ENCODE data around the gene FIGNL2.

Gene FIGNL2

DNA sequence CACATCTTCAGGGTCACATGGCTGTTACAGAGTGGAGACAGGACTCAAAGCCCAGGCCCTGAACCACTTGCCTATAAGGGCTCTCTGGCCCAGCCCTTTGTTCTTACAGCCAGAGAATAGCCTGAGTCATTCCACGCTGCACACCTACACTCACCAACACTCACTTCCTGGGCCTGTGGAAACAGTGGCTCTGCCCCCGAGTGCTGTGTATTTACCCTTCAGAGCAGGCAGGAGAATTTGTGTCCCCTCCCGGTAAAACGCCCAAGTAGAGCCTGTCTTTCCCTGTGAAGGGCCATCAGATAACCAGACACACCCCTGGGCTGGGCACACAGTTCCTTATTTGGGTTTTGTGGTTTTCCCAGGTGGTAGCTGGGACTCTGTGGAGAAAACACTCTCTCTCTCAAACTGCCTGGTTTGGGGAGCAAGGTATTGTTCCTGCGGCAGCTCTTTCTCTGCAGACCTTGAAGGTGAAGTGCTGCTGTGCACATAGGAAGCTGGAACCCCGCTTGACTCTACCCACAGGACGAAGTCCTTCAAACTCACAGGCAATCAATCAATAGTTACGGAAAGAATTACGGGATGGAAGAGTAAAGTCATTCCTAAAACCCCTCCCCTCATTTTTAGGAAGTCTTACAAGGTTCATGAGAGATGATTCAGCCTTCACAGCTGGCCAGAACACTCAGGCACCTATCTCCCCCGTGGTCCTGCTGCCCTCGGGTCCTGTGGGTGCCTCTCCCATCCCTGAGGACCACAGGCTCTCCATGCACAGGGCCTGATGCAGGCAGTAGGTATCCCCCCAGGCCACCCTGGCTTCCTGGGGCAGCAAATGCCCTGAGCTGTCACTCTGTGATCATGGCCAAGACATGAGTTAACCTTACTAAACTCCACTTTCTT lies 20.3 kb downstream of the FIGNL2 start:
- no peak overlapping the region for H3K4me3 Mint-ChIP-seq
- H3K27ac Mint-ChIP-seq, result no peak overlapping the region
- H3K27me3 Mint-ChIP-seq, result peaks cover 23% of the 10 kb centered on the region
- DNase-seq (ENCODE audit: low spot score in 2 of 2) (no peak), ATAC-seq (ENCODE audit: low read depth) (peak; percentile 21)
- H3K4me1 Mint-ChIP-seq, result peaks cover 19% of the 10 kb centered on the region
- H3K36me3 Mint-ChIP-seq, result no peaks in the 10 kb centered on the region
- no peaks in the 10 kb centered on the region for H3K9me3 Mint-ChIP-seq

DNA sequence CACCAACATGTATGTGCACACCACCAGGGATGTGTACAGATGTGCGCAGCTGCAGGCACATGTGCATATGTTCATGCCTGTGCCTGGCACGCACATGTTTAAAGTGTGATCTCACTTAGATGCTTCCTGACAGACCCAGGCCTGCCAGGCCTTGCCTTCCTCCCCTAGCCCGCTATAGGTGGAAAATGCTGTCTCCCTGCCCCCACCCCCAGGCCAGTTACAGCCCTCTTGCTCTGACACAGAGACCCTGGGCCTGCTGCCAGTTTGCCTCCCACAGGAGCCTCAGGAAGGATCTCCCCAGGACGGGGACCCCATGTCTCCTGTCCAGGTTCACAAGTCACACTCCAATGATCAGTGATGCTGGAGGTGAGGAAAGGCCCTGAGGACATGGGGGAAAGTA lies 21.6 kb downstream of the FIGNL2 start:
- Mint-ChIP-seq H3K36me3 (no peaks in the 10 kb centered on the region), H3K27ac (no peak overlapping the region), H3K27me3 (peaks cover 17% of the 10 kb centered on the region), H3K9me3 (no peaks in the 10 kb centered on the region), H3K4me1 (peaks cover 10% of the 10 kb centered on the region), H3K4me3 (no peak overlapping the region)
- ATAC-seq (ENCODE audit: low read depth) (no peak), DNase-seq (ENCODE audit: low spot score in 2 of 2) (no peak)

DNA sequence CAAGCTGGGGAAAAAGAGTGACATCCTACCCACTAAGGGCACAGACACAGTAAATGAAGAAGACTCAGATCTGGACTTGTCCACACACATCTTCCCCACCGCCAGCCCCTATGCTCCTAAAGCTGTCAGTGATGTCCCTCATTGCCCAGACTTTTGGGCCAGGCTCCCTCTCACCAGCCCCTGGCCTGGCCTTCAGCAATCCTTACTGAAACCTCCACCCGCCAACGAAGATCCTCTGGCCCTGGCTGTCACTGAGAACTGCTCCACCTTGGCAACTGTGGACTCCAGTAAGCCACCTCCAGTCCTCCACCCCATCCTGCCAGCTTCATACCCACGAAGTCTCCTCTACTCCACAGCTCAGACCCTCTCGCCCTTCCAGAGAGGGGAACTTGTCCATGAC lies 23.3 kb downstream of the FIGNL2 start:
- H3K4me3 Mint-ChIP-seq, result no peak overlapping the region
- no peak for DNase-seq (ENCODE audit: low spot score in 2 of 2)
- no peak overlapping the region for H3K27ac Mint-ChIP-seq
- no peaks in the 10 kb centered on the region for H3K36me3 Mint-ChIP-seq
- peaks cover 10% of the 10 kb centered on the region for H3K4me1 Mint-ChIP-seq
- H3K9me3 Mint-ChIP-seq, result no peaks in the 10 kb centered on the region
- H3K27me3 Mint-ChIP-seq, result peaks cover 17% of the 10 kb centered on the region
- no peak for ATAC-seq (ENCODE audit: low read depth)

DNA sequence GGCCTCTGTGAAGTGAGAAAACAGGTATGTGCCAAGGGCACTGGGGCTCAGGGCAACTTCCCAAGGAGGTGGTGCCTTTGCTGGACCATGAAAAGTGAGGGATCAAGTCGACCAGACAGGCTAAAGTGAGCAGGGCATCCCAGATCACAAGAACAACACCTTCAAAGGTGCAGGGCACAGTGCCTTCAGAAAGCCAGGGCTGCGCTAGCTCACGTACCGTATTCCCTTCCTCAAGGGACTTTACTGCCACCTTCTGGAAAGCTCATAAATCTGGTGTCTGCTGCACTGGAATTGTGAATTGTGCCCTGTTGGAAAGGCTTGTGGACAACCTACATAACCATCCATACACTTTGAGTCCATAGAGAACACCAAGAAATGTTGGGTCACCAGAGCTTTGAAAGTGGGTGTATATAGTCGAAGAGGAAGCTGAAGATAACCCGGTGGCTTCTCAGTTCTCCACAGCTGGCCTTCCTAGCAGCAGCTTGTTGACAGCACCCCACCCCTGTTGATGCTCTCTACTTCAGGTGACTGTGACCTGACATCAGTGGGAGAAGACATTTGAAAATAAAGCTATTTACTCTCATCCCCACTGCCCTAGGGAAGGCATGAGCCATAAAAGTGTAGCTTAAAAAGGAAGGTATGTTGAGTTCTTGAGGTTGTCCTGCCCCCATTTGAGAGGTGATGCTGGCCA lies 24.5 kb downstream of the FIGNL2 start:
- DNase-seq (ENCODE audit: low spot score in 2 of 2), result no peak
- Mint-ChIP-seq H3K9me3 (no peaks in the 10 kb centered on the region), H3K36me3 (no peaks in the 10 kb centered on the region), H3K4me1 (peaks cover 14% of the 10 kb centered on the region), H3K27ac (no peak overlapping the region), H3K4me3 (no peak overlapping the region), H3K27me3 (peaks cover 16% of the 10 kb centered on the region)
- no peak for ATAC-seq (ENCODE audit: low read depth)

DNA sequence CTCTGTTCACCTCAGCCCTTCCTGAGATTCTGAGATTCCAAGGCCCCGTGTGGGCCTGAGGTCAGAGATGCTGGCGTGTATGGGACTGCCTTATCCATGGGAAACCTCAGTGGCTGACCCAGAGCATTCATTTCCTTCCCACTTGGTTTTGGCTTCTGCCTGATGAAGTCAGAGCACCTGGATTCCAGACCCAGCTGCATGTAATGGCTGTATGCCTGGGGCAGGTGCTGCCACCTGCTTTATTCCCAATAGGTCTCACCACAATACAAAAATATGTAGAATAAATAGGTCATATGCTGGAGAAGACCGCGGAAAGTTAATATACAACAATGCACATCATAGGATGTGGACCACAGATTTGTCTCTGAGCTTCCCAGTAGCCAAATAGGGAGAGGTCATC lies 25.6 kb downstream of the FIGNL2 start:
- Mint-ChIP-seq H3K4me3 (no peak overlapping the region), H3K27me3 (peaks cover 17% of the 10 kb centered on the region), H3K4me1 (peaks cover 7% of the 10 kb centered on the region), H3K27ac (no peak overlapping the region), H3K36me3 (no peaks in the 10 kb centered on the region), H3K9me3 (no peaks in the 10 kb centered on the region)
- DNase-seq (ENCODE audit: low spot score in 2 of 2), result no peak
- ATAC-seq (ENCODE audit: low read depth), result no peak

DNA sequence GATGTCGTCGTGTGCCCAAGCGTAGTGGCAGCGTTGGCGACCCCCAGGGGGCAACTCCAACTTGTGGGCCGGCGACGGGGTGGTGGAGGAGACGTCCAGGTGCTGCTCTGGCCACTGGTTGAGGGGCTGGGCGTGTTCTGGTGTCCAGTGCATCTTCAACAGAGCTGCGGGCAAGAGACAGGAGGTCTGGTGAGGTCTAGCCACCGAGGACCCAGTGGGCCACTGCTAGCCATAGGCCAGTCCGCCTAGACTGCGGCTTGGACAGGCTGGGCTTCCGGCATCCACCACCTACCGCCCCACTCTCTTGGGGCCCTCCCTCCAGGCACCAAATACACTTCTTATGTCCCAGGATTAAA lies 26.3 kb downstream of the FIGNL2 start:
- Mint-ChIP-seq H3K27me3 (peaks cover 22% of the 10 kb centered on the region), H3K4me3 (peak overlapping the region; percentile 14), H3K9me3 (no peaks in the 10 kb centered on the region), H3K36me3 (no peaks in the 10 kb centered on the region), H3K4me1 (peaks cover 4% of the 10 kb centered on the region), H3K27ac (no peak overlapping the region)
- no peak for DNase-seq (ENCODE audit: low spot score in 2 of 2)
- no peak for ATAC-seq (ENCODE audit: low read depth)

DNA sequence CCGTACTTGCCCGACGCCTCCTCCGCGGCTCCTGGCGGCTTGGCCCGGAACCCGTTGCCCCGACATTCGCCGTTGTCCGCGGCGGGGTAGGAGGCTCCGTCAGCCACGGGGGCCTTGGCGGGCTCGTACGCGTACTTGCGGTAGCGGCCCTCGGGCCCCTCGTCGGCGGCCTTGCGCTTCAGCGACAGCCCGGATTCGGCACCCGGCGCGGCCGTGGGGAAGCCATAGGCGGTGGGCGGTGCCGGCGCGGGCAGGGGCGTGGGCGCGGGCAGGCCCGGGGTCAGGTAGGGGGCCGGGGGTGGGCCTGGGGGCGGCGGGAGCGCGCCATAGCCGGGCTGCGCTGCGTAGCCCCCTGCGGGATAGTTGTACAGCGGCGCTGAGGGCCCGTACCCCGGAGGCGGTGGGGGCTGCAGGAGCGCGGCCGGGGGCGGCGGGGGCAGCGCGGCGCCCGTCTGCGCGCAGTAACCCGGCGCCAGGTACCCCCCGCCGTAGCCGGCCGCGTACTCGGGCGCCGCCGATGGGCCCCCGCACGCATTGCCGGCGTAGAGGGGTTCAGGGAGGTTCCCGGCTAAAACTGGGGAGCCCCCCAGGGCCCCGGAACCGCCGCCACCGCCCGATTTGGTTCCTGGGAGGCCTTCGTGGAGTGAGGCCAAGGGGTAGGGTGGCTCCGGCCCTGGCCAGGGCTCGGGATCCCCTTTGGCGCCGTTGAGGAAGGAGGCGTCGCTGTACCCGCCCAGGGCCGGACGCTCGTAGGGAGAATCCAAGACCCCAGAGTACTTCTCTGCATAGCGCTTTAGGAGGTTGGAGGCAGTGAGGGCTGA lies 26.9 kb downstream of the FIGNL2 start:
- H3K4me1 Mint-ChIP-seq, result peaks cover 4% of the 10 kb centered on the region
- H3K27me3 Mint-ChIP-seq, result peaks cover 25% of the 10 kb centered on the region
- no peaks in the 10 kb centered on the region for H3K9me3 Mint-ChIP-seq
- H3K36me3 Mint-ChIP-seq, result no peaks in the 10 kb centered on the region
- DNase-seq (ENCODE audit: low spot score in 2 of 2) (no peak), ATAC-seq (ENCODE audit: low read depth) (peak; percentile 13)
- H3K4me3 Mint-ChIP-seq, result peak overlapping the region; percentile 39
- no peak overlapping the region for H3K27ac Mint-ChIP-seq

DNA sequence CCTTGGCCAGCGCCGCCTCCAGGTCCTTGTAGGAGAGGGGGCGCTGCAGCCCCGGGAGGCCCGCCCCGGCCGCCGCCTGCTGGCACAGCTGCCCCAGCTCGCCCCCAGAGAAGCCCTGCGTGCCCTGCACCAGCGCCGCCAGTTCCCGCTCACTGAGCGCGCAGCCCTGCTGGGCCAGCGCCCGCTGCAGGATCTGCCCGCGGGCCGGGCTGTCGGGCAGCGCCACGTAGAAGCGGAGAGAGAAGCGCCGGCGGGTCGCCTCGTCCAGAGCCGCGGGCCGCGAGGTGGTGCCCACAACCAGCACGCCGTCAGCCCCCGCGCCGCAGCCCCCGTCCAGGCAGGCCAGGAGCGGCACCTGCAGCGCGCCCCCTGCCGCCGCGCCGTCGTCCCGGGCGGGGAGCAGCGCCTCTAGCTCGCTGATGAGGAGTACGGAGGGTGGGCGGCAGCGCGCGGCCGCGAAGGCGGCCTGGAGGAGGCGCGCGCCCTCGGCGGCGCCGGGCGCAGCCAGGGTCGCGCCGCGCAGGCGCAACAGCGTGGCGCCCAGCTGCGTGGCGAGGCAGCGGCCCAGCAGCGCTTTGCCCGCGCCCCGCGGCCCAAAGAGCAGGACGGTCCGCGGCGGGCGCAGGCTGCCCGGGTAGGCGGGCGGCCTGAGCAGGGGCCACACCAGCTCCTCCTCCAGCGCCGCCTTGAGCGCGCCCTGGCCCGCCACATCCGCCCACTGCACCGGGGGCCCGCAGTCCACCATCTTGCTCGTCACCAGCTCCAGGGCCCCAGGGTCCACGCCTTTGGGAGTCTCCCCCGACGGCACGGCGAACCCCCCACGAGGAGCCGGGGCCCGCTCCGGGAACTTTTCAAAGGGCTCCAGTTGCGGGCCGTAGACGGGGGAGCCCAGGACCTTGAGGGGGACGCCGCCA lies 27.7 kb downstream of the FIGNL2 start:
- no peaks in the 10 kb centered on the region for H3K9me3 Mint-ChIP-seq
- peaks cover 28% of the 10 kb centered on the region for H3K27me3 Mint-ChIP-seq
- no peaks in the 10 kb centered on the region for H3K36me3 Mint-ChIP-seq
- H3K4me1 Mint-ChIP-seq, result peaks cover 4% of the 10 kb centered on the region
- no peak overlapping the region for H3K27ac Mint-ChIP-seq
- ATAC-seq (ENCODE audit: low read depth), result peak; percentile 79
- DNase-seq (ENCODE audit: low spot score in 2 of 2), result peak; percentile 45 to 55
- peak overlapping the region; percentile 55 for H3K4me3 Mint-ChIP-seq

DNA sequence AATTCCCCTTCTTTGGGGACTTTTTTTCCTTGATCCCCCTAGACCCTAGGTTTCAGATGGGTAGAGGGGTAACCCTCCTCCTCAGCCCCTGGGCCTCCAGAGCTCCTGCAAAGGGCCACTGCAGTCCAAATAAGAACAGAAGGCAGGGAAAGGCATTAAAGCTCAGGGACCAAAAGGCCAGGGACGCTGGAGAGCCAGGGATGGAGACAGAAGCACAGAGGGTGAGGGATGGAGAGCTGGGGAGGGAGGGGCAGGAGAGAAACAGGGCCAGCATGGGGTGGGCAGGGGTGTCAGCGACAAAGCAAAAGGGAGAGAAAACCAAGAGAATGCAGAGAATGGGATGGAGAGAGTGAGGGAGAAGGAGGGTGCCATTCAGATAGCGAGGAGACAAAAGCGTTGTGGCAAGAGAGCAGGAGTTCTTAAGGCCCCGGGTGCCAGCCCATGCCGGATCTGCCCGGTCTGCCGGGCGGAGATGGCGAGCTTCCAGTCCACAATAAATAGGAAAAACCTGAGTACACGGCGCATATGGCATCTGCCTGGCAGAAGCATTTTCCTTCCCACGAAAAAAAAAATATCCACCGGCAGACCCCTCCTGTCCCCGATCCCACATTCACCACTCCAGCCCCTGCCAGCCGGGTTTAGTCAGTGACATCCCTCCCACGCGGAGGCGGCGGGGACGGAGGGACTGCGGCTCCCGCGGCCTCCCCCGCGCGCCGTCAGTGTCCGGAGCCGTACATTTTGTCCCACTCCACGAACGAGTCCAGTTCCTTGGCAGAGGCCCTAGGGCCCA lies 28.6 kb downstream of the FIGNL2 start:
- no peaks in the 10 kb centered on the region for H3K36me3 Mint-ChIP-seq
- no peaks in the 10 kb centered on the region for H3K9me3 Mint-ChIP-seq
- H3K4me1 Mint-ChIP-seq, result peaks cover 7% of the 10 kb centered on the region
- no peak for ATAC-seq (ENCODE audit: low read depth)
- no peak overlapping the region for H3K27ac Mint-ChIP-seq
- peaks cover 29% of the 10 kb centered on the region for H3K27me3 Mint-ChIP-seq
- DNase-seq (ENCODE audit: low spot score in 2 of 2), result no peak
- peak overlapping the region; percentile 73 for H3K4me3 Mint-ChIP-seq

DNA sequence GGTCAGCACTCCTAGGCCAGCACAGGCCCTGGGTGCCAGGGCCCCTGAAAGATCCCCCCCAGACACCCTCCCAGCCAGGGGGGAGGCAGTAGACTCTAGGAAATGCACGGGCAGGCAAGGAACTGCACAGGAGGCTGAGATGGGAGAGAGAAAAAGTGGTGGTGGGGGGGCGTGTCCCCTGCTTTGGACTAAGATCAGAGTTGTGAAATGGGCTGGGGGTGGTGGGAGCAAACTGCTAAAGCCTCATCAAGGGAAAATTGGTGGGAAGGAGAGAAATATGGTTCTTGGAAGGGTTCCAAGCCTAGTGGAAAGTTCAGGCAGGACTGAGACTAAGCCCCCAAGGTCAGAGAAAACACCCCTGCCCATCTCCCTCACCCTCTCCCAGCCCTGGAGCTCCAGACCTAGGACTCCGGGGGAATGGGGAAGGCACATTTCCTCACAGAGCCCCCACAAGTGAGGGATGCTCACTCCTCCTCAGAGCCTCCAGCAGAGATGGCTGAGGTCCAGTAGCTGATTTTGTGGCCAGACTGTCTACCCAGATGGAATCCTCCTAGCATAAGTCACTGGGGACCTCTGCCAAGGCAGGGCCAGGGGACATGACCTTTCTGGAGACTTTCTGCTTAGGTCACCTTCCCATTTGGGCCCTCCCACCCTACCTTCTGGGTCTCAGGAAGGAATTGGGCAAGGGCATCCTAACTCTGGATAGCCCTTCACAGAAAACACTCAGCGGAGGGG lies 29.8 kb downstream of the FIGNL2 start:
- no peak overlapping the region for H3K4me3 Mint-ChIP-seq
- peaks cover 30% of the 10 kb centered on the region for H3K27me3 Mint-ChIP-seq
- H3K36me3 Mint-ChIP-seq, result no peaks in the 10 kb centered on the region
- no peak overlapping the region for H3K27ac Mint-ChIP-seq
- DNase-seq (ENCODE audit: low spot score in 2 of 2), result no peak
- ATAC-seq (ENCODE audit: low read depth), result no peak
- no peaks in the 10 kb centered on the region for H3K9me3 Mint-ChIP-seq
- peaks cover 7% of the 10 kb centered on the region for H3K4me1 Mint-ChIP-seq

DNA sequence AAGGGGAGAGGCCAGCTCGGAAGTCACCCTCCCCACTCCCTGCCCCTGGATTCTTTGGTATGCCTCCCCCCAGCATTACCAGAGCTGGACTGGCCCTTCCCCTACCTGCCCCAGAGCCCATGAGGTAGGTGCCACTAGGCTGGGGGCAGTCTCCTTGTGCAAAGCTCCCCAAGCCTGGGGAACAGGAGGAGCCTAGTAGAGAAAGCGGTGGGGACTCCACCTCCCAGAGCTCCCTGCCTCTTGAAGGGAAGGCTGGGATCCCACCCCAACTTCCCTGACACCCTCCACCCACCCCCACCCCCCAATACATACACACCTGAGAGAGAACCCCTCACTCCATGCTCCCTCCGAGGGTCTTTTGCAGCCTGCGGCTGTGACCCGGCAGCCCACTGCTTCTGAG lies 30.4 kb downstream of the FIGNL2 start:
- no peak overlapping the region for H3K4me3 Mint-ChIP-seq
- no peak for ATAC-seq (ENCODE audit: low read depth)
- H3K27ac Mint-ChIP-seq, result no peak overlapping the region

More for the DNA sequence above, 30.4 kb downstream of the FIGNL2 start:
- DNase-seq (ENCODE audit: low spot score in 2 of 2), result no peak
- H3K4me1 Mint-ChIP-seq, result peaks cover 7% of the 10 kb centered on the region
- no peaks in the 10 kb centered on the region for H3K36me3 Mint-ChIP-seq
- no peaks in the 10 kb centered on the region for H3K9me3 Mint-ChIP-seq
- H3K27me3 Mint-ChIP-seq, result peaks cover 35% of the 10 kb centered on the region

All from memory B cell (primary cell).